Activated T-helper 2 cell treated with anti-CD3 and anti-CD28 coated beads, Interferon-gamma antibody, Interleukin-2, Interleukin-4, amounts not matched to agents 10 μg/mL and 5 μg/mL and 100 μg/mL, durations not matched to agents 14 hours and 24 hours and 36 hours (primary cell): ENCODE data around the gene DMD. TPM values are rescaled to one million over a fixed set of nuclear protein-coding genes. Genes with fewer than 3 reads are reported as not detected.

Experiments used
- DNase-seq: peaks from one replicate; pipeline ENCODE4 v3.0.0; 2021; ENCODE audit warnings: low spot score
- H3K27ac Mint-ChIP-seq: one replicate; pipeline ENCODE4 v1.8.0; 2021; ENCODE audit warnings: mixed read lengths
- H3K27me3 Mint-ChIP-seq: one replicate; pipeline ENCODE4 v1.8.0; 2021; ENCODE audit warnings: low read depth, mixed read lengths
- H3K36me3 Mint-ChIP-seq: one replicate; pipeline ENCODE4 v1.8.0; 2021; ENCODE audit warnings: low read depth, mixed read lengths
- H3K4me1 Mint-ChIP-seq: one replicate; pipeline ENCODE4 v1.8.0; 2021; ENCODE audit warnings: low read depth, mixed read lengths
- H3K4me3 Mint-ChIP-seq: one replicate; pipeline ENCODE4 v1.8.0; 2021; ENCODE audit warnings: low read depth, mild to moderate bottlenecking, moderate library complexity, mixed read lengths
- H3K9me3 Mint-ChIP-seq: one replicate; pipeline ENCODE4 v1.8.0; 2021; ENCODE audit warnings: mixed read lengths
- intact Hi-C: fragments of 100-400 bp; cut with micrococcal nuclease; formaldehyde crosslinking; loops from one replicate; pipeline ENCODE4 v1.15.1; 2023
- total RNA-seq: library from RNA; stranded (reverse); gene quantifications from 2 replicates; pipeline ENCODE4 v1.2.3, GENCODE V29; 2022

The DMD gene
- total RNA-seq, 1 donor from 2014 or later, result 0.84 TPM

DNA sequence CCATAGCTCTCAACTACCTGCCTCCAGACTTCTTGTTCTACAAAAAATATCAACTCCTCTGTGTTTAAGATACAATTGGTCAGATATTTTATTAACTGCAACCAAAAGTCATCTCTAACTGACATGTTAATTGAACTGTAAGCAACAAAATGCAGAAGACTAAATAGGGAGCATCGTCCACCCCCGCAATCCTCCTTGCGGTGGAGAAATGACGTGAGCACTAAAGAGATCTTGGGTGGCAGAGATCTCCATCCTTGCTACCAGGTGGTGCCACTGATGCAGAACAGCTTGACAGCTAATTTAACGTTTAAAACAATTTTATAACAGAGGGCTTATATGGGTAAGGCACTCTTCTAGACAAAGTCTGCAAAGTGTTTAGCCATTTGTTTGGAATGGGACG lies 1975.1 kb downstream of the DMD start:
- H3K9me3 Mint-ChIP-seq, result no peaks in the 10 kb centered on the region
- H3K36me3 Mint-ChIP-seq, result no peaks in the 10 kb centered on the region
- DNase-seq, result no peak
- no peak overlapping the region for H3K27ac Mint-ChIP-seq
- H3K4me1 Mint-ChIP-seq, result no peaks in the 10 kb centered on the region
- H3K27me3 Mint-ChIP-seq, result peaks cover 2% of the 10 kb centered on the region
- intact Hi-C loops, result no loop called here
- no peak overlapping the region for H3K4me3 Mint-ChIP-seq

DNA sequence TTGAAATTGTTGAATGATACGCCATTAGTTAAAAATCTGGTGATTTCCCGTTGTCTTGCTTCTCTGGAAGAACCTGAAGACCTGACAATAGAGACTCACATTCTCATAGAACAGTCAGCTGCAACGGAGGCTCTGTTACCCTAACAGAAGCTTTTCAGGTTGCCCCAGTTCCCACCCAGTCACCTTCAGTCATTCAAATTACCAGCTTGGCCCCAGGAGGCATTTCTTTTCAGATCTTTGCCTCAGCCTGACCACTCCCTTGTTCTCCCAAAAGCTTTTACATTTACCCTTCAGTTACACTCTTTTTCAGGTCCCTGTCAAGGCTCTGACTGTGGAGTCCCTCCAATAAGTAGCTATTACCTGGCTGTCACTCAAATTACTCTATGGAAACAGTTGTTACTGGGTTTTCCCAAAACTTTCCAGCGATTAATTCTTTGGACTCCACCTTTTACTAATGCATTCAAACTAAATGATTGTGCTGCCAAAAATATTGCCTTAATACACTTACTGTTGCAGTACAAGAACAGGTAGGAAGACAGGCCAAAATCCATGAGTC lies 1977.3 kb downstream of the DMD start:
- no peak overlapping the region for H3K4me3 Mint-ChIP-seq
- no peak for DNase-seq
- intact Hi-C loops, result no loop called here
- no peaks in the 10 kb centered on the region for H3K9me3 Mint-ChIP-seq
- no peaks in the 10 kb centered on the region for H3K4me1 Mint-ChIP-seq
- H3K27ac Mint-ChIP-seq, result no peak overlapping the region
- H3K36me3 Mint-ChIP-seq, result no peaks in the 10 kb centered on the region
- peaks cover 2% of the 10 kb centered on the region for H3K27me3 Mint-ChIP-seq

DNA sequence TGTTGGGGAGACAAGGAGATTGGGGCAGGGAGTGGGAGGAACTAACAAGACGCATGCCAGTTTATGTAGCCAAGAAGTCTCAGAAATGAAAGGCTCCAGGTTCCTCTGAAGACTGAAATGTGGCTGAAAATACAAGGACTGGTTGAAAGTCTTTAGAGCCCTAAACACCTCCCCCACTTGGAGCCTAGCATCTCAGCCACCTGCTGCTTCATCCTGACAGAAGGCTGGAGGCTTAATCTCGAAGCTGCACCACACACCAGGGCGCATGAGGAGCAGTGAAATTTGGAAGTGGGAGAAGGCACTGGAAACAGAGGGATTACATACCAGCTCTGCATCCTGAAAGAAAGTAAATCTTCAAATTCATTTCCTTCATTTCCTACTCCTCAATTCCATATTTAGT lies 1978.8 kb downstream of the DMD start:
- Mint-ChIP-seq H3K36me3 (no peaks in the 10 kb centered on the region), H3K4me1 (no peaks in the 10 kb centered on the region), H3K9me3 (no peaks in the 10 kb centered on the region), H3K4me3 (no peak overlapping the region), H3K27me3 (peaks cover 2% of the 10 kb centered on the region), H3K27ac (no peak overlapping the region)
- no peak for DNase-seq
- intact Hi-C loops, result no loop called here

DNA sequence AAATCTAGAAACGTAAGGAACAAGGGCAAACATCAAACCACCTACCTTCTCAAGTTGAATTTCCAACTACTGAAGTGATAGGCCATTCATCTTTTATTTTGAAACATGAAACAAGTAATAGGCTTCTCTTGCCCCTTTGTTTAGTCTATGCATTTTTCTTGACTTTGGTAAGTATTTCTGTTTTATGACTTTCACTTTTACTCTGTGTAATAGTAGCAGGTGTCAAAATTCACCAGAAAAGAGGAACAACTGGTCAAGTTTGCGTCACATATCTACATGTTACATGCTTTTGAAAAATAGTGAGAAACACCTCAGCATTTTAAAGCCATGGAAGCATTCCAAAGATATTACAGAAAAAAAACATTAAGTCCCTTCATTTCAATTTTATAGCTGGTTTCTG lies 1982.4 kb downstream of the DMD start:
- intact Hi-C loops, result no loop called here
- Mint-ChIP-seq H3K27me3 (peaks cover 2% of the 10 kb centered on the region), H3K27ac (no peak overlapping the region), H3K4me3 (no peak overlapping the region), H3K9me3 (no peaks in the 10 kb centered on the region), H3K36me3 (no peaks in the 10 kb centered on the region), H3K4me1 (no peaks in the 10 kb centered on the region)
- DNase-seq, result no peak

DNA sequence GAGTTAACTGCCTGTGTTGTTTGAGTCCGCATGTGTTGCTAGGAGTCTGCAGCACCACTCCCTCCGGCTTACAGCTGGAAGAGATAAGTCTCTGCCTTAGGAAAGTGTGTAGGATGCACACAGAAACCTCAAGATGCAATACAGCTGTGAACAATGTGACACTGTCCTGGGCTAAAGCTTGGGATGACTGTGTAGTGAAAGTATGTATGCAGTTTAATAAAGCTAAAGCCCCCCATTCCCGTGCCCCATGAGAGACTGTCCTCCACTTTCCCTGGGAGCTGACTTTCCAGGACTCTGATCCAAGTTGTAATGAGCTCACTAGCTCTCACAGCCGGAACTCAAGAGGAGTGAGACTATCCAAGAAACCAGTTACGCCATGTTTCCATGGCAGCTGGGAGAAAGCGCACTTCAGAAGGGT lies 1982.9 kb downstream of the DMD start:
- no peaks in the 10 kb centered on the region for H3K9me3 Mint-ChIP-seq
- H3K27me3 Mint-ChIP-seq, result no peaks in the 10 kb centered on the region
- H3K27ac Mint-ChIP-seq, result no peak overlapping the region
- H3K36me3 Mint-ChIP-seq, result no peaks in the 10 kb centered on the region
- intact Hi-C loops, result no loop called here
- no peak overlapping the region for H3K4me3 Mint-ChIP-seq
- H3K4me1 Mint-ChIP-seq, result no peaks in the 10 kb centered on the region
- no peak for DNase-seq

DNA sequence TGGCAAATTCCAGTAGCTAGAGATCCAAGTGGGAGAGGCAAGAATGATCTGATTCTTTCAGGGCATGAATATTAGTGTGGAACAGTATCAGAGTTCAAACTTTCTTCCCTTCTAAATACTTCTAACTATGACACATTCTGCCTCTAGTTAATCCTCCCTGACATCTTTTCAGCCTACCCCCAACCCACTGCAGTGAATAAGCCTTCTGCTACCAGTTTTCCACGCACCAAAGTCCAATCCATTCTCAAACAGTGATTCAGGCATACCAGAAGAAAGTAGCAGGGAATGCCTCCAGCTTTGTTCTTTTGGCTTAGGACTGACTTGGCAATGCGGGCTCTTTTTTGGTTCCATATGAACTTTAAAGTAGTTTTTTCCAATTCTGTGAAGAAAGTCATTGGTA lies 1984.1 kb downstream of the DMD start:
- Mint-ChIP-seq H3K27me3 (no peaks in the 10 kb centered on the region), H3K4me1 (no peaks in the 10 kb centered on the region), H3K36me3 (no peaks in the 10 kb centered on the region), H3K4me3 (no peak overlapping the region), H3K9me3 (no peaks in the 10 kb centered on the region), H3K27ac (no peak overlapping the region)
- intact Hi-C loops, result no loop called here
- DNase-seq, result no peak

DNA sequence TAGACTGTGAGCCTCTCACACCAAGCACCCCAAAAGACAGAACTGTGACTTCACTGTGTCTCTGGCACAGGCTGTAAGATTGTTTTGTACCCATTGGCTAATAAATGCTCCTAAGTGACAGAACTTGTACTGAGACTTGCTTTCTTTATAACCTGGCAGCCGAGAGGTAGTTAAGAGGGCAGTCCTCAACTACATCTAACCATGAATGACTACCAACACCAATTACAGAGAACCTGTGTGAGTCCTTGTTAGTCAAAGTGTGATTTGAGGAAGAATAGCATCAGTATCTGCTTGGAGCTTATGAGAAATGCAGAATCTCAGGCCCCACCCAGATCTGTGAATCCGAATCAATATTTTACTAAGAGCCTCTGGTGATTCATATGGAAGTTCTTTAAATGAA lies 1985.5 kb downstream of the DMD start:
- intact Hi-C loops, result no loop called here

DNA sequence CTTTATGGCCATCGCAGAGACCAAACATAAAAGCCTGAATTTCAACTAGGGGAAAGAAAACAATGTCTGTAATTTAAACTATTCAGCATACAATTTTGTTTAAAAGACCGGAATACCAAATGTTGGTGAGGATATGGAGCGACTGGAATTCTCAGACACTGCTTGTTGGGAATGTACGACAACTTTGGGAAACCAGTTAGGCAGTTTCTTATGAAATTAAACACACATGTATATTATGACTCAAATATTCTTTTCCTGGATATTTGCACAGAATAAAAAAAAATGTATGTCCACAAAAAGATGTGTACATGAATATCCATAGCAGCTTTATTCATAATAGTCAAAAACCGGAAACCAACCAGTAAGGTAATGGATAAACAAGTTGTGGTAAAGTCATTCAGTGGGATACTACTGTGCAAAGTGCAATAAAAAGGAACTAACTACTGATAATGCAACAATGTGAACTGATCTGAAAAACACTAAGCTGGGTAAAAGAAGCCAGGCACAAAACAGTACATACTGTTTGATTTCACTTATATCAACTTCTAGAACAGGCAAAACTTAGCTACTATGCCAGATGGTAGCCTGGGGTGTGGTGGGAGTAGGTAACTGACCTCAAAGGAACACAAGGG lies 1986.9 kb downstream of the DMD start:
- Mint-ChIP-seq H3K27me3 (no peaks in the 10 kb centered on the region), H3K27ac (no peak overlapping the region), H3K4me1 (no peaks in the 10 kb centered on the region), H3K4me3 (no peak overlapping the region), H3K36me3 (no peaks in the 10 kb centered on the region), H3K9me3 (no peaks in the 10 kb centered on the region)
- DNase-seq, result no peak
- intact Hi-C loops, result no loop called here

More for the DNA sequence above, 1985.5 kb downstream of the DMD start:
- DNase-seq, result no peak
- H3K4me1 Mint-ChIP-seq, result no peaks in the 10 kb centered on the region
- no peak overlapping the region for H3K27ac Mint-ChIP-seq
- no peaks in the 10 kb centered on the region for H3K27me3 Mint-ChIP-seq
- H3K9me3 Mint-ChIP-seq, result no peaks in the 10 kb centered on the region
- no peak overlapping the region for H3K4me3 Mint-ChIP-seq
- H3K36me3 Mint-ChIP-seq, result no peaks in the 10 kb centered on the region

DNA sequence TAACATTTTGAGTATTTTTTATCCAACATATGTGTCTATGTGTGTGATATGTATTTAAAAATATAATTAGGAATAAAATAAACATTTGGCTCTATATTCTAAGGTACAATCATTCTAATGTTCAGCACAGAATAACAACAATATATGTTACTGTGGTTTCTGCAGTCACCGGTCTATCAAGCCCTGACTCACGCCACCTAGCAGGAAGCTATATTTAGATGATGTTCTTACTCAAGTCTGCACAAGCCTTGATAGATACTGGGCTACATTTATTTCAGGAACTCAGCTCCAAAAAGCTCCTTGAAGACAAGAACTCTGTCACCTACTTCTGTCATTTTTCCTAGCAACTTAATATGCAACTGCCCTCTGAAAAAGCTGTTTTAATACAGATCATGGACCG lies 1987.5 kb downstream of the DMD start:
- intact Hi-C loops, result no loop called here
- H3K9me3 Mint-ChIP-seq, result no peaks in the 10 kb centered on the region
- no peaks in the 10 kb centered on the region for H3K27me3 Mint-ChIP-seq
- H3K4me1 Mint-ChIP-seq, result no peaks in the 10 kb centered on the region
- H3K4me3 Mint-ChIP-seq, result no peak overlapping the region
- DNase-seq, result no peak
- H3K27ac Mint-ChIP-seq, result no peak overlapping the region
- no peaks in the 10 kb centered on the region for H3K36me3 Mint-ChIP-seq

DNA sequence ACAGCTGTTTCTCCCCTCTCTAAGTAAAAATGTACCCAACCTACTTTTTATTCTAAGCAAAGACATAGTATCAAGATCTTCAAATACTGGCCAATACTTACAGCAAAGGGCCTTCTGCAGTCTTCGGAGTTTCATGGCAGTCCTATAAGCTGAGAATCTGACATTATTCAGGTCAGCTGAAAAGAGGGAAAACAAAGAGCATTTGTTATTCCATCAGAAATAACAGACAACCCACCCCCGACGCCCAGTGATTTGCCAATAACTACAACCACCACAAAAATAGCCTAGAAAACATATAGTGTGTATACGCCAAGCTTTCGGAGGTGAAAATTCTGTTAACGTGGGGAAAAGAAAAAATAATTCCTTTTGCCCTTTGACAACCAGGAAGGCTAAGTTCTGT lies 1988.4 kb downstream of the DMD start:
- intact Hi-C loops, result no loop called here
- Mint-ChIP-seq H3K9me3 (no peaks in the 10 kb centered on the region), H3K4me3 (no peak overlapping the region), H3K27me3 (no peaks in the 10 kb centered on the region), H3K27ac (no peak overlapping the region), H3K36me3 (no peaks in the 10 kb centered on the region), H3K4me1 (no peaks in the 10 kb centered on the region)
- DNase-seq, result no peak

DNA sequence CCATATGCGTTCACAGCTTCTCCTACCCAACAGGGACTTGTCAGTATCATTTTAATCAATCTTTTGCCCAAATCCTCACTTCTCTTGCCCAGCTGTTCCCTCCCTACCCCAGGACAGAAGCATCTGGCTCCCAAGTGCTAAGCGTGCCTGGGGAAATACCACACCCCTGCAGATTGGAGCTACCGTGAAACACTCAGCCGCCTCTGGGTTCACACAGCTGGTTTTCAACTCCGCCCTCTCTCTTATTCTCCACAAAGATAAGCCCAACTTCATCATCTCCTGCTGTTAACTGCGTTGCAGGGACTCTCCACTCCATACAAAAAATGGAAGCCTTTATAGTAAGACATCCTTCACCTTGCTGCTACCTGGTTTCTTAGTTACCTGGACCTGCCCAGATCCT lies 1992.2 kb downstream of the DMD start:
- Mint-ChIP-seq H3K4me1 (no peaks in the 10 kb centered on the region), H3K36me3 (no peaks in the 10 kb centered on the region), H3K27me3 (no peaks in the 10 kb centered on the region), H3K27ac (no peak overlapping the region), H3K4me3 (no peak overlapping the region), H3K9me3 (no peaks in the 10 kb centered on the region)
- no peak for DNase-seq
- intact Hi-C loops, result loop anchor here (10.0 kb wide), 1 partner anchor 206 kb away; no protein-coding TSS in a partner anchor

DNA sequence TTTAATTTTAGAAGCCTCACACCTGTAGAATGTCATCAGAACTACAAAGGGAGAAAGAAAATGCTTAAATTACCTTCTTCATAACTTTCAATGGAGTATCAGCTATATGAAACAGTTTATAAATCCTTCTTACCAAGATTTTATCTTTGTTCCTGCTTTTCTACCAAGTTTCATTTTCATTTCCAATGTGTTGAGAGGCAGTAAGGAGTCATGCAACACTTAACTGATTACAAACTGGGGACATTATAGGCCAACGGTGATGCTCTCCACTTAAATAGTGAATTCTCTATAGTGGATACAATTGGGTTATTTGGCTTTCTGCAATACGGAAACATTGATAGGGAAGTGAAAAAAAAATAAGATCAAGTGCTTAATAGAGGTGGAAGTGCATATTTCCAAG lies 1994.3 kb downstream of the DMD start:
- Mint-ChIP-seq H3K27ac (no peak overlapping the region), H3K36me3 (no peaks in the 10 kb centered on the region), H3K9me3 (no peaks in the 10 kb centered on the region), H3K4me1 (no peaks in the 10 kb centered on the region), H3K27me3 (no peaks in the 10 kb centered on the region), H3K4me3 (no peak overlapping the region)
- intact Hi-C loops, result loop anchor here (10.0 kb wide), 1 partner anchor 208 kb away; no protein-coding TSS in a partner anchor
- no peak for DNase-seq

DNA sequence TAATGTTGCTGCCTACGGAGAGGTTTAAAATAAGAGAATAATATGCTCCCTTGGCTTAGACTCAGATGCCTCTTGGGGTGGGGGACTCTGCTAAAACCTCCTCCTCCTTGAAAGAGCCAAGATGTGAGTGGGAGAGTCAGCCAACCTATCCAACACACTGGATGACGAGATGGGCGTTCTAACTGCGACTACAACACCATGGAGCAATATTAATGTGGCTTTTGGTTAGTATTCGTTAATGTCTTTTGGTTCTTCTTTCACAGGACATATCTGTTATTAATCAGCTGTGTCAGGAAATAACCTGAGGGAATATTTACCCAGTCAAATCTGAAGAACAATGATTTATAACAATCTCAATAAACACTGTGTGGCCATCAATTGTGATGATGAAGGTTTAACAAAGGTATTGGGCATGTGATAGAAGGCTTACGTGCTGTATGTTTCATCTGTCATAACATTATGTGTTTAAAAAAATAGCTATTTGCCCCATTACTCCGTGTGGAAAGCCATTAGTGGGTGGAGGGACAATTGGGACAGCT lies 1996.0 kb downstream of the DMD start:
- H3K4me3 Mint-ChIP-seq, result no peak overlapping the region
- H3K27me3 Mint-ChIP-seq, result no peaks in the 10 kb centered on the region
- H3K27ac Mint-ChIP-seq, result no peak overlapping the region
- intact Hi-C loops, result loop anchor here (10.0 kb wide), 1 partner anchor 209 kb away; no protein-coding TSS in a partner anchor
- H3K36me3 Mint-ChIP-seq, result no peaks in the 10 kb centered on the region
- no peaks in the 10 kb centered on the region for H3K9me3 Mint-ChIP-seq
- no peak for DNase-seq
- H3K4me1 Mint-ChIP-seq, result no peaks in the 10 kb centered on the region
